Activated CD8-positive, alpha-beta memory T cell treated with anti-CD3 and anti-CD28 coated beads, Interleukin-2, amount 50 U/mL, for 48 hours (primary cell): Measurements from ENCODE around the gene KDM4B.

ENCODE experiments used
- DNase-seq: peaks from one replicate; pipeline ENCODE4 v3.0.0-alpha.2; 2020

KDM4B gene

DNA sequence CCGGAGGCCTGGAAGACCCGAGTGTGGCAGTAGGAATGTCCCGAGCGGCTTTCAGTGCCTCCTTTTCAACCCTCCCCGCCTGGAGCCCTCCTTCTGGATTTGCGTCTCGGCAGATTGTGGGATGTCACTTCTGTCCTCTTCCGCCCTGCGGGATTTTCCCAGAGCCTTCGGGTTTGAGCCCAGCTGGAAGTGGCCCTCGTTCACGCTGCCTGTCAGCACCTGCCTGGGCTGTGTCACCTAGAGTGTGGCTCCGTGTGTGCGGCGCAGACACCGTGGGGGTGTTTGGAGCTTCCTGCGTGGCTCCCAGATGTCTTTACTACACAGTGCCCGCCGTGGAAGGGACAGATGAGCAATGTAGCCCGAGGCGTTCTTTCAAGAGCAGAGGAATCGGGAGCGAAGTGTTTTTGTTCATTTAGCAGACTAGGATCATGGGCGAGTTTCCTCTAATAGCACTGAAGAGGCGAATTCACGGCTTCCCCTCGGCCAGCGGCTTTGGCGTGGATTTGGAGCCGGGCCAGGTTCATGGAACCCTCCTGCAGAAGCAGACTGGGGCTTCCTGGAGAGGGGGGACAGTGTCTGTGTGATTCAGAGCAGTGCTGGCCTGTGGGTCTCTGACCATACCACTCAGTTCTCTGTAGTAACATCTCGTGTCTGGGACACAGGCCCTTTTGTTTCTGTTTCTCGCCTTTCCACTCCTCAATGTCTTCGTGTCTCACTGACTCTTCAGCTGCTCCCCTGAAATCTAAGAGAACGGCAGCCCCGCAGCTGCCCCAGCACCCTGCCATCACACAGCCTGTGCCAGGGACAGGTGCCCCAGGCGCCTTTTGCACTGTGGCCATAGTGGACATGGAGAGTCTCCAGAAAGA is 68.0 kb downstream of the KDM4B start:
- DNase-seq, result no peak

DNA sequence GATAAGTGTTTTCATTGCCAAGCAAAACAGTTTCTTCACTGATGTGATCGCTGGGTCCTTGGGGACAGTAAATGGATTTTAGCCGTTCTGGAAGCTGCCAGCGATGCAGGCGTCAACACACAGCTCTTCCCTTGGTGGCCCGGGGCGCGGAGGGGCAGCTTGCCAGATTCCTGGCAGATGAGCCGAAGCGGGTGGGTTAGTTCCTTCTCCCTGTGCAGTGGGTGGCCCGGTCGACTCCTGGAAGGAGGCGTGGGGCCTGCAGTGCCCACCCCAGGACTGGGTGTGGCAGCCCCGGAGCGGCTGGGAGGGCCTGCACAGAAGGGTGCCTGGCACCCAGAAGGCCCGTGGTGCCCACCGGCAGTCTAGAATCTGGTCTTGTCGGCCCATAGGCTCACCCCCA is 69.0 kb downstream of the KDM4B start:
- DNase-seq, result no peak

GRCh38 chr19:5038631-5039271 is 69.8 kb downstream of the KDM4B start:
- no peak for DNase-seq

DNA sequence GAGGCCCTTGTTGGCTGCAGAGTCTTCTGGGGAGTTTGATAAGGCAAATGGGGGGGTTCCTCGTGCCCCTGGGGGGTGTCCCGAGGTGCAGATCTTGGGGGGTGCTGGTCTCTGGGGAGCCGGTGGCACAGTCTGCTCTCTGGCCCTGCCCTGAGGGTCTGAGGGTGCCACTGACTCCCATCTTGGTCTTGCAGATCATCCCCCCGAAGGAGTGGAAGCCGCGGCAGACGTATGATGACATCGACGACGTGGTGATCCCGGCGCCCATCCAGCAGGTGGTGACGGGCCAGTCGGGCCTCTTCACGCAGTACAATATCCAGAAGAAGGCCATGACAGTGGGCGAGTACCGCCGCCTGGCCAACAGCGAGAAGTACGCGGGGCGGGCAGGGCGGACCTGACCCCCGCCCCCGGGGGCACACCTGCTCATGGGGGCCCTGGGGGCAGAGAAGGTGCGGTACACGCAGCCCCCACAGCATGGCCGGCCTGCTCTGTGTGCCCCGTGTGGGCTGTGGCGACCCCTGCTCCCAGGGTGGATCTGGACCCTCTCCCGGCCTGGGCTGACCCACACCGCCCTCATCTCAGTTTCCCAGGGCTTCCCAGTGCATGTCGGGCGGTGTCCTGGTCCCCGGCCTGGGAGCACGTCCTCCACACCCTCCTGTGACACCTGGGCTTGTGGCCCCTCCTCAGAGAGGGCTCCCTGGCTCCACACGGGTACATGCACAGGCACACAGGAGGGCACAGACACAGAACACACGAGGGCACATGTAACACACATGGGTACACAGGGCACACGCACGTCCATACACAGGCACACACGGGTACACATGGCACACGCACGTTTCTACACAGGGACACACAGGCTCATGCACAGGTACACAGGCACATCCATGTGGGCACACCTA is 71.0 kb downstream of the KDM4B start:
- DNase-seq, result no peak

DNA sequence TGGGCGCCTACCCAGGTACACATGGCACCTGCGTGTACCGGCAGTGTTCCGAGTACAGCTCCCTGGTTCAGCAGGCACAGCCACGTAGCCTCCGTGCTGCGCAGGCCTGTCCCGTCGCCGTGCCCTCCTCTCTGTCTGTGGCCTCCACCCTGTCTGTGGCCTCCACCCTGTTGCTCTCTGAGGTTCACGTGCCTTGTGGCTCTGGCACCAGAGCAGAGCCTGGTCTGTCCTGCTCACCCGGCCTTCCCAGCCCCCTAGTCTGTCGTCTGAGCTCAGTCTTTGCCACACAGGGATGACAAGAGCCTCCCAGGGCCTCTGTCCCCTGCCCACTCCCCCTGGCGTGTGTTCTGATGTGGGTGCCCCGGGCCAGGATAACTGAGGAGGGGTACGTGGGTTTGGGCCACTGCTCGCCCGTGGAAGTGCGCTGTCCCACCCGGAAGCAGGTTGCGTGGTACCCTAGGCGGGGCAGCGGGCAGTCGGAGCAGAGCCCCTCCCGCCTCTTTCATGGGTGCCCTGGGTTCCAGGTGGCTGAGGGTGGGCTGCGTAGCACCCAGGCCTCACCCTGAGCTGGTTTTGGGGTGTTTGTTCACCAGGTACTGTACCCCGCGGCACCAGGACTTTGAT is 71.7 kb downstream of the KDM4B start:
- DNase-seq, result no peak

DNA sequence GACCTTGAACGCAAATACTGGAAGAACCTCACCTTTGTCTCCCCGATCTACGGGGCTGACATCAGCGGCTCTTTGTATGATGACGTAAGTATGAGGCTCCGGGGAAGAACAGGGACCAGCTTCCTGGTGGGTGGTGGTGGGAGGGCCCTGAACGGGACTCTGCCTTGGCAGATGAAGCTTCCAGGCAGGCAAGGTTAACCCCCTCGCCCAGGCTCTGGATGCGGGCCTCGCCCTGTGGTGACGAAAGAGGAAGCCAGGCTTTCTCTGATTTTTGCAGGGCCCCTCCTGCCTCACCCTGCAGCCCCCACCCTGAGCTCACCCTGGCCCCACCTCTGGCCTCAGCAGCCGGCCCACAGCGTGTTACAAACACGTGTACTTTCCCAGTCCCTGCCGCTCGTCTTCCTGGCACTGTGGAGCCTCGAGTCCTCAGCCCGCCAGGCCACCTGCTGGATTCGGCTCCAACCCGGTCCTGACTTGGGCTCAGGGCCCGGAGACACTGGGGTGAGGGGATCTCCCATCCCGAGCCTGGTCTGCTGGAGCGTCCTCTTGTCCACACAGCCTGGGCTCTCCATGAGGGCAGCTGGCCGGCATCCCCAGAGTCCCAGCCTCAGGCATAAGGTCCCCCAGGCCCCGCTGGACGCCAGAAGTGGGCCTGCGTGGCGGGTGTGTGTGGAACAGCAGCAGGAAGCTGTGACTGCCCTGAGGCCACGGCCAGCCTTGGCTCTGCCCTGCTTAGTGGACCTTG is 72.4 kb downstream of the KDM4B start:
- no peak for DNase-seq

- DNase-seq, result no peak
Observed at GRCh38 chr19:5041913-5042187, 72.9 kb downstream of the KDM4B start.

GRCh38 chr19:5042556-5042955 is 73.6 kb downstream of the KDM4B start:
- DNase-seq, result no peak

- DNase-seq, result no peak
Observed at GRCh38 chr19:5045029-5045428, 76.1 kb downstream of the KDM4B start.

GRCh38 chr19:5045956-5046338 is 77.0 kb downstream of the KDM4B start:
- DNase-seq, result no peak

DNA sequence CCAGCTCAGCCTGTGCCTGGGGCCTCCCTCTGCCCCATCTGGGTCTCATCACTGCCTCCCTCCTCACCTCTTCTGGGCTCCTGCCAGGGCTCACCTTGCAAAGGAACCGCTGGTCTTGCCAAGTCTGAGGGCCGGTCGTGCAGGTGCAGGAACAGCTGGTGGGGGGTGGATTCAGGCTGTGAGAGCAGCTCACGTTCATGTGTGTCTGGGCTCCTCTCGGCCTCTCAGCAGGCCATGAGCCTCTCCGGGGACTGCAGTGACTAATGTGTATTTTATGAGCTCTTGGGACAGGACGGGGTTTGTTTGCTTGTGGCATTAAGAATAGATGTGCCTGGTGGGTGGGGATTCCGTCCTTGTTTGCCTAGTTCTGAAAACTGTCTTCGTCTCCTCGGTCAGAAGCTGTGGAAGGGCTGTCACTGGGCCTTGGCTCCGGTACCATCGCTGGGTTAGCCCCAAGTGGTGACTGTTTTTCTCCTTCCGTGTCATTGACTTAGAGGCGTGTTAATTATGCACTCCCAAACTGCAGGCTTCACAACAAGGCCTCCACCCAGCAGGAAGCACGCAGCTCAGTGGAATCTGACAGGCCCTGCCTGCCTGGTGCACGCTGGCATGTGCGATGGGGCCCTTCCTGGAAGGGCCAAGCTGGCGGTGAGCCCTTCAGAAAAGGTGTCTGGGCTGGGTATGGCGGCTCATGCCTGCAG is 77.6 kb downstream of the KDM4B start:
- no peak for DNase-seq

- no peak for DNase-seq
Observed at GRCh38 chr19:5047251-5047935, 78.5 kb downstream of the KDM4B start.

GRCh38 chr19:5048091-5048726 is 79.3 kb downstream of the KDM4B start:
- DNase-seq, result peak; percentile 91

- DNase-seq, result no peak
Observed at GRCh38 chr19:5048727-5049553, 80.0 kb downstream of the KDM4B start.

DNA sequence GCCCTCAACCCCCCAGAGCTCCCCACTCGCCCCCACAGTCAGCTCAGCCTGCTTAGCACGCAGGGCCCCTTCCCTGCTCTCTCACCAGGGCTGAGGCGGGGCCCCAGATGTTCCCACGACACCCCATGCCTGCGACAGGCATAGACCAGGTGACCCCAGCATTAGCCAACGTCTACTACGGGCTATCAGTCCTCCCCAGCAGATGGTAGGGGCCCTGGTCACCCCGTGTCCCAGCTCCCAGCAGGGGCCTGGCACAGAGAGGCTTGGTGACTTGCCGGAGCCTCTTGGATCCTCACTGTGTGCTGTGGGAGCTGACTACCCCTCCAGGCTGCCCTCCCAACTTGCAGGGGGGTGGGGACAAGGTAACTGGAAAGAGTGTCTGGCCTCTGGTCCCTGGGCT is 80.6 kb downstream of the KDM4B start:
- no peak for DNase-seq

DNA sequence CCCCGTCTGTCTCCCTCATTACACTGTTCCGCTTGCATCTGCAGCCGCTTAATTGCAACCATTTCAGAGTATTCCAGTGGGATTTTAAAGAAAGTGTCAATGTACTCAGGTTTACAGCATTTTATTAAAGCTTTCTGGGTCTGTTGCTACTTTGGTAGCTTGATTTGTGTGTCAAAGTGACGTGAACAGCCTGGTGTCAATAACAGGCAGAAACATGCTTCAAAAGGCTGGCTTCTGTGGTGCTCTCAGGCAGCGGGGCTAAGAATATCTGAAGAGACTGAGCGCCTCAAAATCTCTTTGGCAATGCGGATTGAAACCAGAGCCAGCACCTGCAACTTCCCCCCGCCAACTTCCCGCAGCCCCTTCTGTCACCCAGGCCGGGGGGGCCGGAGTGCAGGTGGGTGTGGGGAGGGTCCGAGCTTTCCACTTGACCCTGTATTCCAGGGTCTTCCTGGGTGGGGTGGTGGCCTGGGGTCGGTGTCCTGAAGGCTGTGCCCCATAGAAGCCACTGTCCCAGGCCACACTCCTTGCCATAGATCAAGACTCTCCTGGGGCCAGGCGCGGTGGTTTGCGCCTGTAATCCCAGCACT is 81.2 kb downstream of the KDM4B start:
- DNase-seq, result no peak

DNA sequence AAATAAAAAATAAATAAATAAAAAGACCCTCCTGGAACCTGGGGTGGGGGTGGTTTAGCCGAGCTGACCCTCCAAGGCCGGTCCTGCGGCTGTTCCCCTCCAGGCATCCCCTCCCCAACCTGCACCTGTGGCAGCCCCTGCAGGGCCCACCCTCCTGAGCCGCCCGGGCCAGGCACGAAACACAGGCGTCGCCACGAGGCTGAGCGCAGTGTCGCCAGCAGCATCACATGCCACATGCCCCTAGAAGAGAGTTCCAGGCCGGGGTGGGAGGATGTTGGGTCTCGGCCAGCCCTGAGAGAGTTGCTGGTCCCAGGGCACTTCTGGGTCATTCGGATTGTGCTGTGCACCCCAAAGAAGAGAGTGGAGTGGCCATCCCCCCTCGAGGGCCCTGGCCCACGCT is 82.0 kb downstream of the KDM4B start:
- no peak for DNase-seq

GRCh38 chr19:5051619-5052018 is 82.7 kb downstream of the KDM4B start:
- no peak for DNase-seq

DNA sequence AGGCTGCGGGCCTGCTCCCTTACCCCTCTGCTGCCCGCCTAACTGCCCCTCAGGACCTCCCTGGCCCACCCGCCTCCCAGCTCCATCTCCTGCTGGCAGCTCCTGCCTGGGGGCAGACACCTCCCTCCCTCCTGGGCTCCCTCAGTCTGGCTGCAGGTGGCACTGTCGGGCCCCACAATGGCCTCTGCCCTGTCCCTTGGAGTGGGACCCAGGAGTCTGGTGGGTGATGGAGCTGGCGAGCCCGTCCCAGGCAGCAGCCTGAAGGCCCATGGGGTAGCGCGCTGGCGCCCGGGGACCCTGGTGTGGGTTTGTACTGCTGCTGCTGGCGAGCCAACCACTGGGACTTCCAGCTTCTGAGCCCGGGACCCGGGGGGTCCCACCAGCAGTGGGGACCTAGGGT is 83.6 kb downstream of the KDM4B start:
- no peak for DNase-seq
